ENCODE measurements around the gene KMT2E.

KMT2E gene

GRCh38 chr7:105009667-105010503 lies 4.1 kb upstream of the KMT2E start:
- TF ChIP-seq, protein P1, sequence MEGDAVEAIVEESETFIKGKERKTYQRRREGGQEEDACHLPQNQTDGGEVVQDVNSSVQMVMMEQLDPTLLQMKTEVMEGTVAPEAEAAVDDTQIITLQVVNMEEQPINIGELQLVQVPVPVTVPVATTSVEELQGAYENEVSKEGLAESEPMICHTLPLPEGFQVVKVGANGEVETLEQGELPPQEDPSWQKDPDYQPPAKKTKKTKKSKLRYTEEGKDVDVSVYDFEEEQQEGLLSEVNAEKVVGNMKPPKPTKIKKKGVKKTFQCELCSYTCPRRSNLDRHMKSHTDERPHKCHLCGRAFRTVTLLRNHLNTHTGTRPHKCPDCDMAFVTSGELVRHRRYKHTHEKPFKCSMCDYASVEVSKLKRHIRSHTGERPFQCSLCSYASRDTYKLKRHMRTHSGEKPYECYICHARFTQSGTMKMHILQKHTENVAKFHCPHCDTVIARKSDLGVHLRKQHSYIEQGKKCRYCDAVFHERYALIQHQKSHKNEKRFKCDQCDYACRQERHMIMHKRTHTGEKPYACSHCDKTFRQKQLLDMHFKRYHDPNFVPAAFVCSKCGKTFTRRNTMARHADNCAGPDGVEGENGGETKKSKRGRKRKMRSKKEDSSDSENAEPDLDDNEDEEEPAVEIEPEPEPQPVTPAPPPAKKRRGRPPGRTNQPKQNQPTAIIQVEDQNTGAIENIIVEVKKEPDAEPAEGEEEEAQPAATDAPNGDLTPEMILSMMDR (IDR thresholded peaks at IDR 0.05; ENCODE audit: insufficient read depth, low read depth, low read length, missing control alignments): no peak
- H3K4me3 ChIP-seq (ENCODE audit: low read length): peak overlapping the region; percentile 96
- no peak for DNase-seq (ENCODE audit: low read depth)

GRCh38 chr7:105010504-105011130 lies 3.4 kb upstream of the KMT2E start:
- DNase-seq (ENCODE audit: low read depth): no peak
- H3K4me3 ChIP-seq (ENCODE audit: low read length): peak overlapping the region; percentile 96
- TF ChIP-seq, protein P1 (IDR thresholded peaks at IDR 0.05; ENCODE audit: insufficient read depth, low read depth, low read length, missing control alignments): no peak

GRCh38 chr7:105011141-105011830 lies 2.7 kb upstream of the KMT2E start:
- H3K4me3 ChIP-seq (ENCODE audit: low read length): peak overlapping the region; percentile 96
- DNase-seq (ENCODE audit: low read depth): peak; percentile 32
- TF ChIP-seq, protein P1 (IDR thresholded peaks at IDR 0.05; ENCODE audit: insufficient read depth, low read depth, low read length, missing control alignments): no peak

DNA sequence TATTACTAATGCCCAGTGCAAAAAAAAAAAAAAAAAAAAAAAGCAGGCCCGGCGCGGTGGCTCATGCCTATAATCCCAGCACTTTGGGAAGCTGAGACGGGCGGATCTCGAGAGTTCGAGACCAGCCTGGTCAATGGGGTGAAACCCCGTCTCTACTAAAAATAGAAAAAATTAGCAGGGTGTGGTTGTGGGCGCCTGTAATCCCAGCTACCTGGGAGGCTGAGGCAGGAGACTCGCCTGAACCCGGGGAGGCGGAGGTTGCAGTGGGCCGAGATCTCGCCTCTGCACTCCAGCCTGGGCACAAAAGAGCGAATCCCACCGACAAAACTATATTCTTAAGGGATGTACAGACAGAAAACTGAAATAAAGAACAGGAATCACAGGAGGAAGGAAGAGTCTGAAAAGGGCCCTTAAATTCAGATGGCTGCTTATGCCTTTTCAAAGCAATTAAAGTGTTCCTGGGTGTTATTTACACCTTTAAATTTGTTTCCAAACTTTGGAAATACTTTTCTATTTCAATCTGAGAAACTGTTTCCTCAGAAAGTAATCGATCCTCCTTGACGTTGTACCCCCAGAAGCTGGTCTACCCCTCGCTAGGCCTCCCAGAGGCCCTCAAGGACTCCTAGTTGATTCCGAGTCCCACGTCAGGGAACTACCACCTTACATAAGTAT lies 2.0 kb upstream of the KMT2E start:
- peak overlapping the region; percentile 96 for H3K4me3 ChIP-seq (ENCODE audit: low read length)
- TF ChIP-seq, protein P1 (IDR thresholded peaks at IDR 0.05; ENCODE audit: insufficient read depth, low read depth, low read length, missing control alignments): no peak
- DNase-seq (ENCODE audit: low read depth): peak; percentile 24

DNA sequence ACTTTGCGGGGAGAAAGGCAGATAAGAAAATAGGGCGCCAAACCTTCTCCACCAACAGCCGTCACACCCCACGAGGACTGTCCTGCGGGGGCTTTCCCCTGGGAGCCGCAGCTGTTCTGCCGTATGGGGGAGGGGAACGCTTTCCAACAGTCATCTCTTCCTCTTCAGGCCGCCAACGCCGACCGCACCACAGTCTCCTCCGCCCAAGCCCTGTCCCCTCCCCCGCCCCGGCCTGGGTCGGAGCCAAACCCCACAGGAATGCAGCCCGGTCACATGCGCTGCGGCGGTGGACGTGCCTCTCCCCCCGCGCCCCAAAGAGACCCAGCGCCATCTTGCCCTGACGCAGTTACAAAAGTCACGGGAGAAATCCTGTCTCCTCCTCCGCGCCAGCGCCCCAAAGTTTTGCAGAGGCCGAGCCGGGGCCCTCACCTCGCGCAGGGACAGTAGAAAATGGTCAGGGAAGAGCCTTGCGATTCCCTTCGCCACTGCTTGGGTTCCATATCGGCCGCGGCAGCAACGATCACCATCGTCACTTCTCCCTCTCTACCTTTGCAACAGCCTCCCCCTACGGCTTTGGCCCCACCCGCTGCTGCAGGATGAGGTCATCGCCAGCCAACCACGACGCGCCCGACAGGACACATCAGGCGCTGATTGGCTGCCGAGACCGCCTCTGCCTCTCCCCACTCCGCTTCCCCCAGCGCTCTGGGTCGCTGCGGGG lies 1.3 kb upstream of the KMT2E start:
- peak; percentile 99 for DNase-seq (ENCODE audit: low read depth)
- TF ChIP-seq, protein P1 (IDR thresholded peaks at IDR 0.05; ENCODE audit: insufficient read depth, low read depth, low read length, missing control alignments): no peak

GRCh38 chr7:105013221-105013815 lies 687 bp upstream of the KMT2E start:
- TF ChIP-seq, protein P1 (IDR thresholded peaks at IDR 0.05; ENCODE audit: insufficient read depth, low read depth, low read length, missing control alignments): peak; percentile 65
- H3K4me3 ChIP-seq (ENCODE audit: low read length): peak overlapping the region; percentile 96
- peak; percentile 94 for DNase-seq (ENCODE audit: low read depth)

More for the DNA sequence above, 1.3 kb upstream of the KMT2E start:
- peak overlapping the region; percentile 96 for H3K4me3 ChIP-seq (ENCODE audit: low read length)

Data from epithelial cell of esophagus (primary cell).